GM12892 (cell line): ENCODE data around the gene SCFD2.

Experiments used
- POLR2A ChIP-seq: IDR thresholded peaks from 2 replicates; pipeline ENCODE4 v1.6.1; 2011; ENCODE audit warnings: low read depth, low read length, control low read depth
- POLR2AphosphoS5 ChIP-seq: IDR thresholded peaks from 2 replicates; pipeline ENCODE4 v1.6.1; 2011; ENCODE audit warnings: low read depth, low read length, control low read depth
- TAF1 ChIP-seq: IDR thresholded peaks from 2 replicates; pipeline ENCODE4 v1.6.1; 2011; ENCODE audit warnings: low read depth, mild to moderate bottlenecking, control low read depth, low read length, borderline replicate concordance

- TF ChIP-seq POLR2AphosphoS5 = no peak
- TF ChIP-seq TAF1 = no peak
- TF ChIP-seq POLR2A = no peak
Observed at GRCh38 chr4:53101191-53101581, 264.7 kb downstream of the SCFD2 start.
